KOPT-K1 (cell line): Measurements from ENCODE around the gene DNASE1L3.
"Not testable (repeated sequence)": the region's sequence is repeated elsewhere in the genome, so short reads cannot be mapped to it uniquely, and the experiment has no call there.

ENCODE experiments used
- H3K27ac ChIP-seq: fragments of 200-600 bp; sonication (generic); 2 replicates; pipeline ENCODE4 v1.5.1; 2016; ENCODE audit warnings: antibody characterized with exemption, mild to moderate bottlenecking, low read depth, low read length; ENCODE audit not compliant: poor library complexity, severe bottlenecking
- H3K36me3 ChIP-seq: fragments of 200-600 bp; sonication (generic); 2 replicates; pipeline ENCODE4 v1.5.1; 2017; ENCODE audit warnings: antibody characterized with exemption, mild to moderate bottlenecking, low read length, moderate library complexity; ENCODE audit not compliant: insufficient read depth
- H3K9me3 ChIP-seq: fragments of 200-600 bp; sonication (generic); 2 replicates; pipeline ENCODE4 v1.5.1; 2017; ENCODE audit warnings: antibody characterized with exemption, low read length, mild to moderate bottlenecking; ENCODE audit not compliant: insufficient read depth, poor library complexity, severe bottlenecking

Gene DNASE1L3

DNA sequence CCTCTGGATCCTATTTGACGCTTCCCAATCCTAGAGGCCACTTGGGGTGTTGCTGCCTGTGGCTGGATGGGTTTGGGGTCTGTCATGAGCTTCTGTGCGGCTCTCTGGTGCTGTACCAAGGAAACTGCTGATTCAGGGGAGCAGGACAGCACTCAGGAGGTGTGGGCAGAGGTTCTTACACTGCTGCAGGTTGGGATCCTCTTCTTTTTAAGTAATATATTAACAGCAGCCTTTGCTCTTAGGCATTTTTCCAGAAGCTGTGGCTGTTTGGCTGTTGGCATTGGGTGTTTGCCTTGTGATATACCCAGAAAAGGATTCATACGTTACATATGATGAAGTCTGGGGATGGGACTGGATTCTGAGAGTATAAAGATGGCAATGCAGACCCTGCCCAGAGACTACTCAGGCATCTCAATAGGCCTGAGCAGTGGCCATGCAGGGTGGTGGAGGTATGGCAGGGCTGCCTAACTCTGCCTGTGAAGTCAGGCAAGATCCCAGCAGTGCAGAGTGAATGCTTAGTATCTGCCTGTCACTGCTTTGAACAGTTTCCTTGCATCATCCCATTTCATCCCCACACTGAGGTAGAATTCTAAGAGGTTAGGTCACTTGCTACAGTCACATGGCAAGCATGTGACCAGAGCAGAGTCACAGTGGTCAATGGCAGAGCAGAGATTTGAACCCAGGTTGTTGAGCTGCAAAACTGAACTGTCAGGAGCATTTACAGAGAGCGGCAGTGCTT lies 30.7 kb upstream of the DNASE1L3 start:
- no peak overlapping the region for H3K27ac ChIP-seq
- no peaks in the 10 kb centered on the region for H3K36me3 ChIP-seq
- H3K9me3 ChIP-seq: no peaks in the 10 kb centered on the region

- no peak overlapping the region for H3K27ac ChIP-seq
- H3K36me3 ChIP-seq: no peaks in the 10 kb centered on the region
- no peaks in the 10 kb centered on the region for H3K9me3 ChIP-seq
Measured at GRCh38 chr3:58238830-58239229, 28.1 kb upstream of the DNASE1L3 start.

DNA sequence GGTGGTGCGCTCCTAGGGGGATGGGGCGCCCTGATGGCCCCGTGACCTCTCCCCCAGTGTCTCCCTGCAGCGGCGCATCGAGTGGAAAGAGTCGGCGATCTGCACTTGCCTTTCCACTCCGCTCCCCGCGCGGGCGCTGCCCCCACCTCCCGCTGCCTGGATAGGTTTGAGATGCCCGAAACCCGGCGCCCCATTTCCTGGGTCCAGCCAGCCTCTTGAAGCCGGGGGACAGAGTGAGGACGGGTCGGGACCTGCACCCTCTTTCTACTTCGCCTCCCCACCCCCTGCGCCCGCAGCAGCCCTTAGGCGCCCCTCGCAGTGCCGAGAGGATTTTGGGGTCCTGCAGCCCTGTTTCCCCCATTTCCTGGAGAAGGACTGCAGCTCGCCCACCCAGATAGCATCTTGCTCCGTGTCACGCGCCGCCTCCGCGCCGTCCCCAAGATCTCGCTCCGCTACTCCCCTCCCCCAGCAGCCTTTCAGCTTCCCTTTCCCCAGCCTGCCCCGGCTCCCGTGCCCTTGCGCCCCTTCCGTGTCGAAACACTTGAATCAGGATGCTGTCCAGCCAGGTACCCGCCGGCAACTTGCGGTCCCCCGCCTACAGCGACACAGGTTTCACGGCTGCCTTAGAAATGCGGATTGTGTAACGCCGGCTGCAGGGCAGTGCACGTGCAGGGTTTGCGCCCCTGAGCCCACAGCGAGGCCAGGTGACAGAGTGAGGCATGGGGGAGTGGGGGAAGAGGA lies 27.3 kb upstream of the DNASE1L3 start:
- Histone ChIP-seq H3K27ac (peak overlapping the region; percentile 45), H3K36me3 (no peaks in the 10 kb centered on the region), H3K9me3 (no peaks in the 10 kb centered on the region)

GRCh38 chr3:58237238-58237940 lies 26.6 kb upstream of the DNASE1L3 start, which contains the start of gene ABHD6:
TSS of gene ABHD6 (plus strand) at chr3:58237792. CDS start at chr3:58256587, 18,795 bp downstream.
- H3K27ac ChIP-seq: peak within 1 kb of the TSS; percentile 45

DNA sequence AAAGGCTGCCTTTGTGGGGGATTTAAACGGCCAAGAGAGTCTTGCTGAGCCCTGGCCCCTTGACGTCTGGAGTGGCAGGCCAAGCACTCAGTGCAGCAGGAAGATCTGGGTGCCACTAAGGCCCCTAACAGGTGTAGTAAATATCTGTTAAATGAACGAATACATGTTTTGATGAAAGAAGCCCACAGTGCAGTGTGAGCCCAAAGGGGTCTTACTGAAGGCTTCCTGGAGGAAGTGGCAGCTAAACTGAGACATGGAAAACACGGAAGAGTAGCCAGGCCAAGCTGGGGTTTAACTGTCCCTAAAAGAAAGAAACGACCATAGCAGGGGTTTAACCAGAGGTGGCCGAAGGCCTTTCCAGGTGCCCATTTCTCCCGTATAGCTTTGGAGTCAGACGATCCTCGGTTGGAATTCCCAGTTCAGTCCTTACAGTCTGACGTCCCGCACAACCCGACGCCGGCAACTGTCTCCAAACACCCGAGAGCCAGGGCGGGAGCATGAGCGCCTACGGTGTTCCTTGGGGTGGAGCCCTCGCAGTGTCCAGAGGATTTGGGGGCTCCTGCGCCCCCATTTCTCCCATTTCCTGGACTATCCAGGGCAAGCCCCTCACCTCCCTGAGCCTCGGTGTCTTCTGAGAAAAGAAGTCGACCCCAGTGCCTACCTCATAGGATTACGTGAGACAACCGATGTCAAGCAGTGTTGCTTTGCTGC lies 25.9 kb upstream of the DNASE1L3 start:
- H3K9me3 ChIP-seq: no peaks in the 10 kb centered on the region
- peak overlapping the region; percentile 45 for H3K27ac ChIP-seq

More at GRCh38 chr3:58237238-58237940, 26.6 kb upstream of the DNASE1L3 start, which contains the start of gene ABHD6:
- H3K36me3 ChIP-seq: no peaks in the 10 kb centered on the region
- no peaks in the 10 kb centered on the region for H3K9me3 ChIP-seq

DNA sequence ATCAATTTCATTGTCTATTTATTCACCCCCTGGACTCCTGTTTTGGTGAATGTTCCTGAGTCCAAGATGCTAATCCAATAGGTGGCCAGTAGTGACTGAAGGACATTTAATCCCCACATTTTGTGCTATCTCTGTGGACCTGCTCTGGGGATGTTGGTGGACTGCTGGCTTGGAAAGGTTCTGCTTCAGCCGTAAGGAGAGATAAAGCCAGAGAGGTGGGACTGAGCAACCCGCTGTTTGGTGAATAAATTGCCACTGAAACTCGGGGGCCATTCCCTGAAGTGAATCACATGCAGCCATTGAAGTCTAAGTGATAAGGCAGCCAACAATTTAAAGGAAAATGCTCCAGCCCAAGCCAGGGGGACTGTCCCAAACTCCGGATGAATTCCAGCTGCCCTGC lies 25.2 kb upstream of the DNASE1L3 start:
- no peak overlapping the region for H3K27ac ChIP-seq
- H3K36me3 ChIP-seq: no peaks in the 10 kb centered on the region
- no peaks in the 10 kb centered on the region for H3K9me3 ChIP-seq

More for the DNA sequence above, 25.9 kb upstream of the DNASE1L3 start:
- no peaks in the 10 kb centered on the region for H3K36me3 ChIP-seq

DNA sequence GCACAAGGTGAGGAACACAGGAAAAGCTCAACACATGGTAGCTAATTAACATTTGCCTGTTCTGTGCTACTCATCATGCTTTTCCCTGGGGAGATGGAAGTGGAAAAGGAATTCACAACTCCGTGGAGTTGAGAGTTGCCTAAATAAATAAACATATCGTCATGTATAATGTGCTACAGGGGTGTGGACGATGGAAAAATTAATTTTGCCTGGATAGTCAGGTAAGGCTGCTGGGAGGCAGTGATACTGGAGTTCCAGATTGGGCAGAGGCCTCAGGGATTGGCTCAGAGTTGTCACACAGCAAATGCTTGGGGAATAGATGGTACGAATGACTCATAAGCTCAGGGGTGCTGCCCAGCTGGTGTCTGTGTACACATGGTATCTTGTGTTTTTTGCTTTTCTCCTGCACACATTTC lies 23.8 kb upstream of the DNASE1L3 start:
- H3K36me3 ChIP-seq: no peaks in the 10 kb centered on the region
- H3K27ac ChIP-seq: no peak overlapping the region
- H3K9me3 ChIP-seq: no peaks in the 10 kb centered on the region

GRCh38 chr3:58231666-58232065 lies 20.9 kb upstream of the DNASE1L3 start:
- Histone ChIP-seq H3K9me3 (no peaks in the 10 kb centered on the region), H3K27ac (no peak overlapping the region), H3K36me3 (no peaks in the 10 kb centered on the region)

DNA sequence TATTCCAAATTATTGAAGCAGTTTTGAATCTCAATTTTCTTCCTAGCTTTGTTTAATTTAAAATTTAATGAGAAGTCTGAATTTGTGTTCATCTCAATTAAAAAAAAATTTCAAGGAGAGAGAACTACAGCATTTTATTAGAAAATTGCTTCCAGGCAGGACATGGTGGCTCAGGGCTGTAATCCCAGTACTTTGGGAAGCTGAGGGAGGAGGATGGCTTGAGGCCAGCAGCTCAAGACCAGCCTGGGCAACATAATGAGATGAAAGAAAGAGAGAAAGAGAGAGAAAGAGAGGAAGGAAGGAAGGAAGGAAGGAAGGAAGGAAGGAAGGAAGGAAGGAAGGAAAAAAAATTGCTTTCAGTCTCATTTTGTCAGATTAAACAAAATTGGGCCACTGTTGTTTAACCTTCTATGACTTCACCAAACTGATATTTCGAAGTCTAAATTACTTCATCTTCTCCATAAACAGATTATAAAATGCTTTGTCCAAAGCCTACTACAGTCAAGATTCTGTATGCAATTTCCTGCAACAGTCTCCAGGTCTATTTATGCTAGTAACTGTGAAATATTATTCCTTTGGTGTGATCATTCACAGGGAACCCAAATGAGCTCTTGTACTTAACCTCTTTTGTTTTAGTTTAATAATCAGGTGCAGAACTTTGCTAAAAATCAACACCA lies 20.2 kb upstream of the DNASE1L3 start:
- H3K36me3 ChIP-seq: no peaks in the 10 kb centered on the region
- no peak overlapping the region for H3K27ac ChIP-seq
- H3K9me3 ChIP-seq: no peaks in the 10 kb centered on the region

GRCh38 chr3:58227933-58228332 lies 17.2 kb upstream of the DNASE1L3 start:
- H3K36me3 ChIP-seq, H3K9me3 ChIP-seq, H3K27ac ChIP-seq: not testable (repeated sequence)

GRCh38 chr3:58223855-58224254 lies 13.1 kb upstream of the DNASE1L3 start:
- Histone ChIP-seq H3K9me3 (no peaks in the 10 kb centered on the region), H3K36me3 (no peaks in the 10 kb centered on the region), H3K27ac (no peak overlapping the region)

DNA sequence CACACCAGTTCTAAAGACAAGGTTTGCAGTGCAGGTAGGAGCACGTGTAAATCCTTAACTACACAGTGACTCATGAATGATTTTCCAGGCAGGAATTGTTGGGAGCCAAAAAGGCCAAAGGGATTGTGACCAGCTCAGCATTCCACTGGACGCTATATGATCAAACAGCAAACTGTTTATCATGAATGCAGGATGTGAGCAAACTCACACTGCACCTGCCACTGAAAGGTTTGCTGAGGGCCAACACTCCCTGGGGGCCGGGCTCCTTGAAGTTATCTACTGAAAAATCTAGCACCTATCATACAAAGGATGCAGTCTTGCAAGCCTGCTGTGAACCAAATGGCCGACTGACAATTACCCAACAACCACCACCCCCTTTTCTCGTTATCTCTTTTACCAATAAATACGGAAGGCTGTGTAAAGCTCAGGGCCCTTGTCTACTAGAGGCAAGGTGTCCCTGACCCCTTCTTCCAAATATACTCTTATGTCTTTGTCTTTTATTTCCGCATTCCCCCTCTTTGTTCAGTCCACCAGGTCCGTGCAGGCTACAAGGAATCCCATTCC lies 11.5 kb upstream of the DNASE1L3 start:
- no peak overlapping the region for H3K27ac ChIP-seq
- H3K9me3 ChIP-seq: no peaks in the 10 kb centered on the region

GRCh38 chr3:58218904-58219303 lies 8.1 kb upstream of the DNASE1L3 start:
- Histone ChIP-seq H3K36me3 (no peaks in the 10 kb centered on the region), H3K9me3 (no peaks in the 10 kb centered on the region), H3K27ac (no peak overlapping the region)

More for the DNA sequence above, 11.5 kb upstream of the DNASE1L3 start:
- H3K36me3 ChIP-seq: no peaks in the 10 kb centered on the region

DNA sequence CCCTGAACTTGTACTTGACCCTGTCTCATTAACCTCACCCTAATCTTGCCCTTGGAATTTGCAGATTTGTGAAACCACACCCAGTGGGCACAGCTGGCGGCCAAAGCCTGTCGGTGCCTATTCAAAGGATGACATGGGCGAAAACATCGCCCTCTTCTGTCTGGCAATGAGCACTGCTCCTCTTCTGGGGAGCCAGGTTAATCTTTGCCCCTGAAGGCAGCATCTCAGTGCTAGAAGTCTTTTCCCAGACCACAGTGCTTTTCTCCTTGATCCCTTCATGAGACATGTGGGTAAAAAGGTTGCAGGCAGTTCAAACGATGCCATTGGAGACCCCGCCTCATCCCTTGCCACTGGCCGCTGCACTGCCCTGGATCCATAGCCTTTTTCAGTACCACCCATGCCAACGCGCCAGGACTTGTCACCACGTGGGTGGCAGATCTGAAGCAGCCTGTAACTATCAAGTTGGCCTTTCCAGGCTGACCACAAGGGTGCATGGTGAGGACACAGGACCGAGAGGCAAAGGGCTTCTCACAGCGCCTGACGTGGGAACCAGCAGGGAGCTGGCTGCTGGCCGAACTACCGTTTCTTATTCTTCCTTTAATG lies 6.5 kb upstream of the DNASE1L3 start:
- Histone ChIP-seq H3K27ac (no peak overlapping the region), H3K36me3 (no peaks in the 10 kb centered on the region)

More for the DNA sequence above, 6.5 kb upstream of the DNASE1L3 start:
- no peaks in the 10 kb centered on the region for H3K9me3 ChIP-seq
